Endothelial cell of umbilical vein (primary cell): Measurements from ENCODE around the gene XRCC6. TPM values are rescaled to one million over a fixed set of nuclear protein-coding genes. Genes with fewer than 3 reads are reported as not detected.
"Not testable (repeated sequence)": the region's sequence is repeated elsewhere in the genome, so short reads cannot be mapped to it uniquely, and the experiment has no call there.

ENCODE experiments used
- BruUV-seq: library from RNA; stranded (reverse); fragments of 400-500 nt; replicated peaks from 2 replicates; lab custom pipeline; 2021; lab: Mats Ljungman, UMichigan
- CTCF ChIA-PET: fragments of 300-600, 350-600 bp; sonication (Branson Sonifier 250); formaldehyde crosslinking; loops from one replicate; lab custom pipeline; 2021; ENCODE audit warnings: antibody characterized with exemption, inconsistent platforms; lab: Charles Lee
- POLR2A ChIA-PET: fragments of 300-600, 350-600 bp; sonication (Branson Sonifier 250); formaldehyde crosslinking; loops from one replicate; lab custom pipeline; 2021; ENCODE audit warnings: antibody characterized with exemption, inconsistent platforms; lab: Charles Lee
- DNase-seq: peaks from one replicate; pipeline ENCODE4 v3.0.0-alpha.2; 2011; ENCODE audit warnings: low read depth, low spot score
- FAIRE-seq: peaks from 2 replicates; lab custom pipeline; 2011; peaks lifted over from hg19 to GRCh38; lab: Jason Lieb, UNC
- H2AFZ ChIP-seq: 2 replicates; pipeline ENCODE4 v1.6.0; 2012; ENCODE audit warnings: low read depth, low read length, control low read depth, inconsistent platforms
- H3K27ac ChIP-seq: 2 replicates; pipeline ENCODE4 v1.5.1; 2011; ENCODE audit warnings: low read depth, mild to moderate bottlenecking, control low read depth, low read length, moderate library complexity; ENCODE audit not compliant: insufficient read depth
- H3K27me3 ChIP-seq, 2 experiments: 2 replicates each; pipeline versions ENCODE4 v1.6.0 to v1.6.1; 2011; ENCODE audit warnings: low read length in 2 of 2, mixed read lengths in 1 of 2; ENCODE audit not compliant: control insufficient read depth in 2 of 2, insufficient read depth in 2 of 2
- H3K36me3 ChIP-seq, 2 experiments: 2 replicates in 1 of 2; 3 replicates in 1 of 2; pipeline ENCODE4 v1.5.1; 2011; ENCODE audit warnings: low read length in 2 of 2, mild to moderate bottlenecking in 1 of 2, moderate library complexity in 1 of 2; ENCODE audit not compliant: control insufficient read depth in 2 of 2, insufficient read depth in 2 of 2; ENCODE audit errors: extremely low read depth in 1 of 2
- H3K4me1 ChIP-seq: 3 replicates; pipeline ENCODE4 v1.5.1; 2011; ENCODE audit warnings: mild to moderate bottlenecking, low read length; ENCODE audit not compliant: control insufficient read depth, insufficient read depth; ENCODE audit errors: extremely low read depth
- H3K4me2 ChIP-seq: 2 replicates; pipeline ENCODE4 v1.6.1; 2011; ENCODE audit warnings: low read length, control low read depth, mixed read lengths; ENCODE audit not compliant: insufficient read depth
- H3K4me3 ChIP-seq, 3 experiments: fragments of 200-600 bp in 1 of 3; sonication (generic), shearing (Covaris generic) in 1 of 3; replicated peaks in 1 of 3; 2 replicates each; pipeline ENCODE4 v1.5.1; 2011 to 2016; ENCODE audit warnings: control low read depth in 3 of 3, low read length in 3 of 3, mild to moderate bottlenecking in 2 of 3, inconsistent platforms in 1 of 3, low read depth in 1 of 3, moderate library complexity in 1 of 3; ENCODE audit not compliant: insufficient read depth in 1 of 3
- H3K79me2 ChIP-seq: 2 replicates; pipeline ENCODE4 v1.6.0; 2012; ENCODE audit warnings: low read length, inconsistent platforms; ENCODE audit not compliant: control insufficient read depth, insufficient read depth
- H3K9ac ChIP-seq: replicated peaks from 2 replicates; pipeline ENCODE3; 2011; ENCODE audit warnings: low read length, control low read depth; ENCODE audit not compliant: insufficient read depth; ENCODE audit errors: extremely low read depth
- H3K9me1 ChIP-seq: replicated peaks from 3 replicates; pipeline ENCODE4 v1.6.0; 2011; ENCODE audit warnings: mild to moderate bottlenecking, low read length; ENCODE audit not compliant: control insufficient read depth, insufficient read depth; ENCODE audit errors: extremely low read depth
- H3K9me3 ChIP-seq: replicated peaks from 2 replicates; pipeline ENCODE4 v1.5.1; 2012; ENCODE audit warnings: low read length, inconsistent platforms; ENCODE audit not compliant: control insufficient read depth, insufficient read depth
- H4K20me1 ChIP-seq: replicated peaks from 2 replicates; pipeline ENCODE3; 2011; ENCODE audit warnings: mild to moderate bottlenecking, low read length; ENCODE audit not compliant: control insufficient read depth, insufficient read depth; ENCODE audit errors: extremely low read depth
- CTCF ChIP-seq, 2 donors: IDR thresholded peaks; 1 replicate in 1 of 2; 2 replicates in 1 of 2; pipeline ENCODE4 v1.5.1; 2011; ENCODE audit warnings: low read length in 2 of 2, mild to moderate bottlenecking in 2 of 2, moderate library complexity in 2 of 2, control low read depth in 1 of 2, inconsistent platforms in 1 of 2, low read depth in 1 of 2; ENCODE audit not compliant: insufficient read depth in 1 of 2; ENCODE audit errors: extremely low read depth in 1 of 2
- EZH2 ChIP-seq: IDR thresholded peaks from 2 replicates; pipeline ENCODE4 v1.6.1; 2012; ENCODE audit warnings: borderline replicate concordance, low read depth, mild to moderate bottlenecking, moderate library complexity, low read length, inconsistent platforms; ENCODE audit not compliant: severe bottlenecking
- FOS ChIP-seq: IDR thresholded peaks from 2 replicates; pipeline ENCODE4 v1.6.1; 2011; ENCODE audit warnings: mild to moderate bottlenecking, low read length, moderate library complexity, borderline replicate concordance; ENCODE audit not compliant: insufficient read depth
- GATA2 ChIP-seq: IDR thresholded peaks from 2 replicates; pipeline ENCODE4 v1.7.0; 2011; ENCODE audit warnings: low read depth, mild to moderate bottlenecking, moderate library complexity, mixed read lengths, low read length; ENCODE audit not compliant: insufficient read length, insufficient read depth
- JUN ChIP-seq: IDR thresholded peaks from 2 replicates; pipeline ENCODE4 v1.6.1; 2011; ENCODE audit warnings: borderline replicate concordance, low read depth; ENCODE audit not compliant: insufficient read length, insufficient read depth
- MYC ChIP-seq: IDR thresholded peaks from one replicate; pipeline ENCODE4 v1.6.1; 2011; ENCODE audit warnings: mild to moderate bottlenecking, low read depth, low read length
- POLR2A ChIP-seq: IDR thresholded peaks from 2 replicates; pipeline ENCODE4 v1.6.1; 2012; ENCODE audit warnings: low read depth, mild to moderate bottlenecking, control low read depth, low read length
- POLR2AphosphoS5 ChIP-seq: IDR thresholded peaks from 2 replicates; pipeline ENCODE4 v1.6.1; 2012; ENCODE audit warnings: low read depth, mild to moderate bottlenecking, control low read depth, low read length, moderate library complexity; ENCODE audit not compliant: insufficient read depth
- dilution Hi-C: fragments of 300-500 bp; cut with MboI; formaldehyde crosslinking; loops from one replicate; pipeline ENCODE4 v1.15.0; 2019; ENCODE audit warnings: low sequenced_read_pairs; ENCODE audit not compliant: extremely low pct_ligation_motif_present
- intact Hi-C: fragments of 100-400 bp; cut with micrococcal nuclease; formaldehyde crosslinking; loops from one replicate; pipeline ENCODE4 v1.10.0; 2022
- polyA plus RNA-seq, 4 experiments: library from polyadenylated mRNA; depleted of rRNA in 3 of 4; stranded (reverse) in 3 of 4; unstranded in 1 of 4; fragments of >200 nt; gene quantifications; 2 replicates each; pipeline versions ENCODE4 v1.2.1 to v1.2.3, GENCODE V29; 2011 to 2012; ENCODE audit warnings: missing spikeins in 1 of 4
- total RNA-seq: library from RNA; stranded (reverse); gene quantifications from 2 replicates; pipeline ENCODE4 v1.2.3, GENCODE V29; 2021
- TF ChIP-seq, protein P1 (sequence below): IDR thresholded peaks from 2 replicates; pipeline ENCODE4 v1.6.1; 2011; ENCODE audit not compliant: insufficient read depth, insufficient read length

XRCC6 gene
- total and polyA plus RNA-seq, 2 donors (not counting 3 experiments of a cell fraction or from before 2014, with no cell fraction given), result 117 to 309 TPM

GRCh38 chr22:41634610-41635009, 13.5 kb downstream of the XRCC6 start:
- H3K4me2 ChIP-seq, H3K4me3 ChIP-seq, BruUV-seq, H3K9me3 ChIP-seq, POLR2A ChIA-PET, DNase-seq, H4K20me1 ChIP-seq, intact Hi-C loops, H3K9me1 ChIP-seq, H3K27me3 ChIP-seq, H3K4me1 ChIP-seq, dilution Hi-C loops, H2AFZ ChIP-seq, FAIRE-seq, H3K9ac ChIP-seq, H3K27ac ChIP-seq: not testable (repeated sequence)
- peaks cover 18 to 29% of the 10 kb centered on the region in 2 experiments for H3K36me3 ChIP-seq
- CTCF ChIA-PET, result interaction anchor here (0.6 to 1.0 kb wide), 2 partner anchors 8 to 9 kb away, joined by 3 read pairs; no protein-coding TSS in a partner anchor
- peaks cover 11% of the 10 kb centered on the region for H3K79me2 ChIP-seq

- Histone ChIP-seq H3K9me3 (no peaks in the 10 kb centered on the region), H4K20me1 (no peaks in the 10 kb centered on the region), H3K27me3 (no peaks in the 10 kb centered on the region), H3K27ac (no peak overlapping the region), H2AFZ (no peak overlapping the region), H3K36me3 (peaks cover 19 to 32% of the 10 kb centered on the region in 2 experiments), H3K9me1 (no peaks in the 10 kb centered on the region), H3K4me2 (no peak overlapping the region), H3K4me1 (no peaks in the 10 kb centered on the region), H3K9ac (no peak overlapping the region), H3K79me2 (peaks cover 16% of the 10 kb centered on the region), H3K4me3 (no peak overlapping the region)
- FAIRE-seq, result peak; percentile 12
- TF ChIP-seq GATA2 (no peak), JUN (no peak), POLR2AphosphoS5 (no peak), EZH2 (no peak), CTCF (IDR thresholded peaks at IDR 0.05; ENCODE audit: extremely low read depth in 1 of 2, insufficient read depth in 1 of 2, low read depth in 1 of 2, low read length in 2 of 2) (no peak), POLR2A (no peak), MYC (no peak), FOS (no peak)
- TF ChIP-seq, protein P1, sequence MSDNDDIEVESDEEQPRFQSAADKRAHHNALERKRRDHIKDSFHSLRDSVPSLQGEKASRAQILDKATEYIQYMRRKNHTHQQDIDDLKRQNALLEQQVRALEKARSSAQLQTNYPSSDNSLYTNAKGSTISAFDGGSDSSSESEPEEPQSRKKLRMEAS, result no peak
- intact Hi-C loops (no loop called here), dilution Hi-C loops (no loop called here)
- ChIA-PET CTCF (interaction anchor here (0.9 to 1.0 kb wide), 2 partner anchors 15 to 31 kb away, joined by 3 read pairs; no protein-coding TSS in a partner anchor), POLR2A (no interaction called here)
- BruUV-seq, result no TSS peak
- DNase-seq, result no peak
Measured at GRCh38 chr22:41636467-41636866, 15.4 kb downstream of the XRCC6 start.

- CTCF ChIA-PET, result interaction anchor here (0.7 to 0.9 kb wide), 2 partner anchors 8 to 16 kb away, joined by 3 read pairs; no protein-coding TSS in a partner anchor
Measured at GRCh38 chr22:41637623-41638022, 16.5 kb downstream of the XRCC6 start.

More at GRCh38 chr22:41637623-41638022, 16.5 kb downstream of the XRCC6 start:
- H3K27ac ChIP-seq, dilution Hi-C loops, H3K9me1 ChIP-seq, H3K9me3 ChIP-seq, H2AFZ ChIP-seq, intact Hi-C loops, H3K4me2 ChIP-seq, H4K20me1 ChIP-seq, H3K4me3 ChIP-seq, DNase-seq, BruUV-seq, H3K4me1 ChIP-seq, H3K27me3 ChIP-seq, FAIRE-seq, H3K9ac ChIP-seq: not testable (repeated sequence)
- Histone ChIP-seq H3K36me3 (peaks cover 20 to 35% of the 10 kb centered on the region in 2 experiments), H3K79me2 (peaks cover 26% of the 10 kb centered on the region)
- POLR2A ChIA-PET, result interaction anchor here (1.0 kb wide), 1 partner anchor 10 kb away, joined by 3 read pairs; no protein-coding TSS in a partner anchor
